HG03571 (cell line): ENCODE results near the gene PDCL3.

ENCODE experiments used
- ATAC-seq: cut with Tn5 transposase; IDR thresholded peaks from one replicate; pipeline ENCODE4 v1.9.1; 2021; ENCODE audit not compliant: unreplicated experiment

PDCL3 gene

DNA sequence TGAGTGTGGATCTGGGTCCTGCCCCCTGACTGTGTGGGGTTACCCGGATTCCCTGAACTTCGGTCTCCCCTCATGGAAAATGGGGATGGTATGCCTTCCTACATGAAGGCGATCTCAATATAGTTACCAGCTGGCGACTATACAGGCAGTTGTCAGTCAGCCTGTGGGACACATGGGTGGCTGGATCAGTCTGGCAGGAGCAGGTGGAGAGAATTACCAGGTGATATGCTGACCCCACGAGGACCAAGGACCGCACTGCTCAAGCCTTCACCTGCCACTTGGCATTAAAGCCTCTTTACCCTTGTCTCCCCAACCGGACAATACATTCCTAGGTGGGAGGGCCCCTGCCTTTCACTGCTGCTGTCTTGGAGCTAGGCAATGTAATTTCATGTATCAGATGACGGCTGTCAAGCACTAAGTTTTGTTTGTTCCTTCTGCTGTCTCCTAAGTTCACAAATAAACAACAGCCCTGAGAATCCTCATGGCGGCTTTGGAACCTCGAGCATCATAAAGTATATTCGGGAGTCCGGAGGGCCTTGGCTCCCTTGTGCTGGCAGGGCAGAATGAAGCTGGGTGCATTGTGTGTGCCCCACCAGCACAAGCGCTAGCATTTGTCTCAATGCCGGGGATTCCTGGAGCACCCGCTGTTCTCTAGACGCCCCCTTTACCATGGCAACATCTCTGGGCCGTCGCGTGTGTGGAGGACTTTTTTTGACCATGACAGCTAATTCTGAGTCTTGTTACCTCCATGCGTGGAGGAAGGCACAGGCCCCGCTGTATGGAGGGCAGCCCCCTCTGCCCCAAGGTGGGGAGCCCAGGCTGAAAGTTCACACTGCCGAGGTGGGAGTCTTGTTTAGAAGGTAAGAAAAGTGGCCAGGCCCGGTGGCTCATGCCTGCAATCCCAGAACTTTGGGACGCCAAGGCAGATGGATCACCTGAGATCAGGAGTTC is 48.6 kb downstream of the PDCL3 start:
- ATAC-seq = no peak

DNA sequence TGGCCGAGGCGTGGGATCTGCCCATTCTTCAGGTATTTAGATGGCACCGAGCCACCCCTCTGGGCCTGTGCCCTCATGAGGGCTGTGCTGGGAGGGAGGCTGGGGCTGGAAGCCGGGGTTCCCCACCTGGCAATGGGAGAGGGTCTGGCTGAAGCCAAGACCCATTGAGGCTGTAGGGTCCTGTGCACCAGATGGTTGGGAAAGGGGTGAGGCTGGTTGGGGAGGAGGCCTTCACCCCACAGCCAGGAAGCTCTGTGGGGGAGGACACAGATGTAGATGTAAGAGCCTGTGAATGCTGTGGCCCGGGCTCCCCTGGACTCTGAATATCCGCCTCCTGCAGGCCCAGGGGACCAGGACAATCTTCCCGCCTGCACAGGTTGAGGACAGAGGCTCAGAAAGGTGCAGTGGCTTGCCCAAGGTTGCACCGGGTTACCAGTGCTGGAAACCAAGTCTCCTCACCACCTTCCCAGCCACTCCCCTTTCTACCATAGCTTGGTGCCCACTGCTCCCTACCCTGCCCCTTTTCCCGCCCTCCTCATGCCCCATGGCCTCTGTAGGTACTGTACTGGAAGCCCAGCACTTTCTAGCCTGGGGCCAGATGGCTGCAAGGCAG is 49.7 kb downstream of the PDCL3 start:
- ATAC-seq = no peak

DNA sequence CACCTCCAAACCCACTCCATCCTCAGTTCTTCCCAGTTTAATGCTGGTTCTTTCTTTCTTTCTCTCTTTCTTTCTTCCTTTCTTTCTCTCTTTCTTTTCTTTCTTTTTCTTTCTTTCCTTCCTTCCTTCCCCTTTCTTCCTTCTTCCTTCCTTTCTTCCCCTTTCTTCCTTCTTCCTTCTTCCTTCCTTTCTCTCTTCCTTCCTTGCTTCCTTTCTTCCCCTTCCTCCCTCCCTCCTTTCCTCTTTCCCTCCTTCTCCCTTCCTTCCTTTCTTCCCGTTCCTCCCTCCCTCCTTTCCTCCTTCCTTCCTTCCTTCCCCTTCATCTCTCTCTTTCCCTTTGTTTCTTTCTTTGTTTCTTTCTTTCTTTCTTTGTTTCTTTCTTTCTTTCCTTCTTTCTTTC is 50.9 kb downstream of the PDCL3 start:
- no peak for ATAC-seq

DNA sequence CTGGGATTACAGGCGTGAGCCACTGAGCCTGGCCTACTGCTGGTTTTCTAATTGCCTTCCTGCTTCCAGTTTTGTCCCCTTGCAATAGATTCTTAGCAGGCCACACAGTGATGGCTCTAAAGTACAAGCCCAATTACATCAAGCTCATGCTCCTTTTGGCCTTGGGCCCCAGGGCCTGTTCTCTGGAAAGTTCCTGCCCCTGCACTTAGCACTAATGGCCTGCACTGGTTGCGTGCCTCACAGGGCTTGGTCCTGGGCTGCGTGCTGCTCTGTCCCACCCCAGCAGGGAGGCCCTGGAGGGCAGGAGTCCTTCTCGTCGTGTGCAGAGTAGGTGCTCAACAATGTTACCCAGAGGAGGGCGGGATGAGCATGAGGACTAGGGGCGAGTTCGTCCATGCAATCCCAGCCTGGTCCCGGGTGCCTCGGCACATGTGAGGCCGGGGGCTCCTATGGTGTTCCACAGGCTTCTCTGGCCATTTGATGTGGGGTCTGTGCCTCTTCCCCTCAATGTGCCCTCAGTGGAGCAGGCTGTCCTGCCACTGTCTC is 51.7 kb downstream of the PDCL3 start:
- ATAC-seq = no peak

- ATAC-seq = no peak
These were observed 52.7 kb downstream of the PDCL3 start for GRCh38 chr2:100615471-100615870.

DNA sequence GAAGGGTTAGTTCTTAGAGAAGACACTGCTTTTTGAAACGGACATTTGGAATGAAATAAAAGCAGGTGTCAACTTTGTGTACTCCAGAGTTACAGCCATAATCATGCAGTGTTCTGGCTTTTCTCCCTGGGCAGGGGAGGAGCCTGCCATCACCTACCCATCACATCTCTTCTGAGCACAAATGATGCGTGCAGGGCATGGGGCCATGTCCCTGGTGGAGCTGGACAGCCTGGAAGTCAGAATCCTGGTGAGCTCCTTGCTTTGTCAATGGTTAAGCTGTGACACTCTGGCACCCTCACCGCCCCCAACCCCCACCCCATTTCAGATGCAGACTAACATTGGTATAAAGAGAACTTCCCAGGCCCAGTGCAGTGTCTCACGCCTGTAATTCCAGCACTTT is 53.1 kb downstream of the PDCL3 start:
- no peak for ATAC-seq

- ATAC-seq = no peak
These were observed 54.1 kb downstream of the PDCL3 start for GRCh38 chr2:100616841-100617390.

DNA sequence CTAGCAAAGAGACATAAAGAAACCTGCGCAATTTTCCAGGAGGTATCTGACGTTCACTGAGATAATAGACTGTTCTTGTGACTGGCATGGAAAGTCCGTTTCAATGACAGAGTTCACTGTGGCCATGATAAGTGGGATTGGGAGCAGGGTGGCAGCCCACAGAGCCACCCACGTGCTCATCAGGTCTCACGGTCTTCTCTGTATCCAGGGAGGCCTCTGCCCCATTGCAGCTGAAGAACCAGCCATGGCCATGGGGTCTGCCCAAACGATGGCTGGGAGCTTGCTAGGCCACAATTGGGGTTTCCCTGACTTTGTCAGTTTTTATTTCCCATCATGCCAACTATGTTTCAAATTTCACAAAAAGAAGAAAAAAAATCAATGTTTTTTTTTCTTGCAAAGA is 57.2 kb downstream of the PDCL3 start:
- no peak for ATAC-seq

DNA sequence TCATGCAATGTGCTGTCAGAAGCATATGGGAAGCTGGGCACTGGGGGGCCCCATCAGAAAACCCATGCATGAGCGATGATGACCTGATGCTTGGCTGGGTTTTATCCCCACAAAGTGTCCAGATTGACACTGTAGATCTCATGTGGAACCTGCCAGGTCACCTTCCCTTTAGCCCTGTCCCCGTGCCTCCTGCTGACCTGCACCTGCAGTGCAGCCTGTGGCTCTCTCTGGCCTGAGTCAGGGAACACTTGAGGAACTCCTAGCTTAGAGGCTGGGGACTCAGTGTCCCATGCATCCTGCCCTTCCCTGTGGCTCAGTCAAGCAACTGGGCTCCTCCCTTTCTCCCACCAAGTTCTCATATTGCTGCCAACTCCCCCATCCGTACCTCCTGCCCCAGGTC is 57.7 kb downstream of the PDCL3 start:
- ATAC-seq = no peak

DNA sequence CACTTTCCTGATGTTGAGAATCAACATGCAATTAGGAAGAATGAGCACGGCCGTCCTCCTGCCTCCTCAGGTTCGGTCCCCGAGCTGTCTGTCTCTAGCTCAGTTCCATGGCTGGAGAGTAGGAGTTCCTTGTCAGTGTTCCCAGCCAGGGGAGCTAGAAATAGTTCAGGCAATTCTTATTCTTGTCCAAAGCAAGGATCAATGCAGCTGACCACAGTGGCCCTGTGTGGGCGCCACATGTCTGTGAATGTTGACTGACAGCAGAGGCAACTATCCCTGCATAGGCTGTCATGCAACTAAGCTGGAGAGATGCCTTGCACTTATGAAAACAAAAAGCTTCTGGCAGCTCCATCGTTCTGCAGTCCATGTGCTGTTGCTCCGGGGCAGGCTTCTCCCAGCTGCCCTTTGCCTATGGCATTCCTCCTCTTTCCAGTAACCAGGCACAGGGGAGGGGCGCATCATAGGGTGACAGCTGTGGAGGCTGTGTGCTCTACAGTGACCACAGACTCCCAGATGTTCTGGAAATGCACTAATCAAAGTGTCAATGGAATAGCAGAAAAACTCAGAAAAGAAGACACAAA is 58.7 kb downstream of the PDCL3 start:
- ATAC-seq = no peak

GRCh38 chr2:100623033-100623715 is 60.4 kb downstream of the PDCL3 start:
- ATAC-seq = no peak

DNA sequence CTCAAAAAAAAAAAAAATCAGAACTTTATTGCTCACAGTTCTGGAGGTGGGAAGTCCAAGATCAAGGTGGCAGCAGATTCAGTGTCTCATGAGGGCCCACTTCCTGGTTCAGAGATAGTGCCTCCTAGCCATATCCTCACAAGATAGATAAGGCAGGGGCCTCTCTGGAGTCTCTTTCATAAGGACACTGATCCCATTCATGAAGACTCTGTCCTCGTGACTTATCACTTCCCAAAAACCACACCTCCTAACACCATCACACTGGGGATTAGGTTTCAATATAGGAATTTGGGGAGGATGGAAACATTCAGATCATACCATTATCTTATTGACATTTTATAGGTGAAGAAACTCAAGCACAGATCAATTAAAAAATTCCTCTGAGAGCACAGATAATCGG is 61.1 kb downstream of the PDCL3 start:
- ATAC-seq = no peak

DNA sequence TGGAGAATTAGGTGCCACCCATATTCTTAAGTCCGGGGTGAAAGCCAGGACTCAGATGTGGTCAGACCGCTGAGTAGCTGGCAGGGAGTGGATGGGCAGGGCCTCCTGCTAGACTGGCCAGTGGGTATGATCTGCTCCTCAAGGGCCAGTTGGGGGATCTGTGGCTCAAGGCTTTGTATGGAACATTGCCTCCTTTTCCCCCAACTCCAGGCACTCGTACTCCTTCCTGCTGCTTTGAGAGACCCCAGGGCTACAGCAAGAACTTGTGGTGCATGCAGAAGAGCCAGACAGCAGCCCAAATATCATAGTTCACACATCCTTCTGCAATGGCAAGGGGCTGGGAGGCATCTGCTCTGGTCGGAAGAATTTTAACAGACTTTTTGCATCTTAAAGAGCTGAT is 61.7 kb downstream of the PDCL3 start:
- ATAC-seq = no peak

DNA sequence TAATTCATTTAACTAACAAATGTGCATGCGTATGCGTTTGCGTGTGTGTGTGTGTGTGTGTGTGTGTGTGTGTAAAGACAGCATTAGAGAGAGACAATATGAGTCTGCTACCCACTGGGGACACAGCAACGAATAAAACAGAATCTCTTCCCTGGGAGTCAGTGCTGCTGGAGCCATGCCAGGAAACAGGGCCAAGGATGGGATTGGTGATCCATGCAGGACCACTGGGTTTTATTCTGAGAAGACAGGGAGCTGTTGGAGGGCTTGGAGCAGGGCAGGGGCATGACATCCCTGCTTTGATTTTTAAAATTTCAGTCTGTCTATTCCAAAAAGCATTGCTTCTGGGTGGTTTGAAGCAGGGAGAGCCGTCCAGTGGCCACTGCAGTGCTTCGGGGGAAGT is 62.9 kb downstream of the PDCL3 start:
- ATAC-seq = no peak
